ENCODE measurements around the gene CDK5.
A peak's percentile ranks its signal among the peaks of the same experiment; 100 is the strongest.

CDK5 gene

GRCh38 chr7:151082141-151083070 is 24.7 kb upstream of the CDK5 start:
- H3K4me3 ChIP-seq (ENCODE audit: low read length), result peak overlapping the region; percentile 90

DNA sequence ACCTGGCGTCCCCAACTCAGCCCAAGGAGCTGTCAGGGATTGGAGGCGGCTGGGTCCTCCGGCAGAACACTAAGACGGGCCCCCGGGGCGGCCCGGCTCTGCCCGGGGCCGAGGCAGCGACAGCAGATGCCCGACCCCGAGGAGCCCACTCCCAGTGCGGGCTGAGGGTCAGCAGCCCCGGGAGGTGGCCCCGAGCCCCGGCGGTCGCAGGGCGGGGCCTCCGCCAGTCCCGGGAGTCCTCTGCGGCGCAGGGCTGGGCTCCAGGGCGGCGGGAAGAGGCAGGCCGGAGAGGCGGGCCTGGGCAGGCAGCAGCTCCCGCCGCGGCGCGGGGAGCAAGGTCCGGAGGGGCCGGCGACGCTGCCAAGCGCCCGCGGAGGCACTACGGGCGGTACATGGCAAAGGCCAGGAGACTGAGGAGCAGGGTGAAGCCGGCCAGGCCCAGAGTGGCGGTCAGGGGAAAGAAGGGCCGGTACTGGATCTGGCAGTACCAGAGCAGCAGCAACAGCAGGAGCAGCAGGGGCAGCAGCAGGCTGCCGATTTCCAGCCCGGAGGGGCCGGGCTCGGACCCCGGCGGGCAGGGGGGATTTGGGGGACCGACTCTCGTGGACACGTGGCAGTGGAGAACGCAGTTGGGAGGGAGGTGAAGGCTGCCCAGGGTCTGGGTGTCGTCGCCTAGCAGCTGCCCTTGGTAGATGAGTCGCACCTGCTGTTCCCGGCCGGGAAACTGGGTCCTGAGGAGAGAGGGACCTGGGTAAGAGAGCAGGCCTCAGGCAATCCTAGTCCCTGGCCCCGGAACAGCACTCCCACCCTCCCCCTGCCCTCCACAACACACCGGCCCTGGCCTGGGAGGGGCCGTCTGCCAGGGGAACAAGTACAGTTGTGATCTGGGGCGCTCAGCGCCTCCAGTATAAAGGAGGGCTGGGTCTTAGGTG is 23.7 kb upstream of the CDK5 start:
- peak overlapping the region; percentile 29; the same call in 1 of the 2 replicates for H3K4me3 ChIP-seq (ENCODE audit: low read length)
- TF ChIP-seq ZNF274 (IDR thresholded peaks at IDR 0.05; ENCODE audit: low read depth, low read length), result no peak

More at GRCh38 chr7:151082141-151083070, 24.7 kb upstream of the CDK5 start:
- TF ChIP-seq ZNF274 (IDR thresholded peaks at IDR 0.05; ENCODE audit: low read depth, low read length), result no peak

DNA sequence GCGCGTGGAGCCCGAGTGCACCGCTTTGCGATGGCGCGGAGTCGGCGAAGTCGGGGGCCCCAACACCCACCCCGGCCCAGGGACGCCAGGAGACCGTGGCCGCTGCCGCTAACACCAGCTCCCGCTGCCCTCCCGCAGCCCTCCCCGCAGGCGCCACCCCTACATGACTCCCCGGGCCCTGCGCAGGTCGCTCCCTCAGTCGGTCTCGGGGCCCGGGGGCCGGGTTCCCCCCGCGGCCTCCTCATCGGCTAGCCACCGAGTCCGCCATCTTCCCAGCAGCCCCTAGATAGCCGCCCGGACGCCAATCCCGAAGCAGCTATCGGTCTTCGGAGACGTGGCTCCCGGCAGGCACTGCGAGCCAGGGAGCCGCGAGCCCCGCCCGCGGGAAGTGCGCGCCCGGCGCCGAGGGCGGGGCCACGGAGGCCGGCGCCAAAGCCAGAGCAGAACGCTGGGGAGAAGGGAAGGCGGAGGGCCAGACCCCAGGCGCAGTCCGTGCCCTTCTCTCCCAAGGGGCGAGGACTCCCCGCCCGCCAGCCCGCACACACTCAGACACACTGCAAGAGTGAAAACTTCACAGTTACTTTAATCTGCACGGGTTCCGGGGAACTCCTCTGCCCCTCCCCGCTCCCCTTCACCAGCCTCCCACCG is 22.9 kb upstream of the CDK5 start, which contains the start of gene FASTK:
Gene FASTK (minus strand): TSS at position 288 of the 648 bp plus-strand sequence. CDS start 43 bp downstream, at position 245.
- H3K4me3 ChIP-seq (ENCODE audit: low read length), result peak within 1 kb of the TSS; percentile 69
- no peak for TF ChIP-seq ZNF274 (IDR thresholded peaks at IDR 0.05; ENCODE audit: low read depth, low read length)

GRCh38 chr7:151080067-151080521 is 22.4 kb upstream of the CDK5 start:
- no peak for TF ChIP-seq ZNF274 (IDR thresholded peaks at IDR 0.05; ENCODE audit: low read depth, low read length)
- peak overlapping the region; percentile 69 for H3K4me3 ChIP-seq (ENCODE audit: low read length)

- peak overlapping the region; percentile 69 for H3K4me3 ChIP-seq (ENCODE audit: low read length)
- no peak for TF ChIP-seq ZNF274 (IDR thresholded peaks at IDR 0.05; ENCODE audit: low read depth, low read length)
Measured at GRCh38 chr7:151079199-151079910, 21.7 kb upstream of the CDK5 start.

GRCh38 chr7:151078233-151079040 is 20.7 kb upstream of the CDK5 start:
- no peak overlapping the region for H3K4me3 ChIP-seq (ENCODE audit: low read length)
- TF ChIP-seq ZNF274 (IDR thresholded peaks at IDR 0.05; ENCODE audit: low read depth, low read length), result no peak

GRCh38 chr7:151077705-151078232 is 20.1 kb upstream of the CDK5 start:
- TF ChIP-seq ZNF274 (IDR thresholded peaks at IDR 0.05; ENCODE audit: low read depth, low read length), result no peak
- H3K4me3 ChIP-seq (ENCODE audit: low read length), result no peak overlapping the region

DNA sequence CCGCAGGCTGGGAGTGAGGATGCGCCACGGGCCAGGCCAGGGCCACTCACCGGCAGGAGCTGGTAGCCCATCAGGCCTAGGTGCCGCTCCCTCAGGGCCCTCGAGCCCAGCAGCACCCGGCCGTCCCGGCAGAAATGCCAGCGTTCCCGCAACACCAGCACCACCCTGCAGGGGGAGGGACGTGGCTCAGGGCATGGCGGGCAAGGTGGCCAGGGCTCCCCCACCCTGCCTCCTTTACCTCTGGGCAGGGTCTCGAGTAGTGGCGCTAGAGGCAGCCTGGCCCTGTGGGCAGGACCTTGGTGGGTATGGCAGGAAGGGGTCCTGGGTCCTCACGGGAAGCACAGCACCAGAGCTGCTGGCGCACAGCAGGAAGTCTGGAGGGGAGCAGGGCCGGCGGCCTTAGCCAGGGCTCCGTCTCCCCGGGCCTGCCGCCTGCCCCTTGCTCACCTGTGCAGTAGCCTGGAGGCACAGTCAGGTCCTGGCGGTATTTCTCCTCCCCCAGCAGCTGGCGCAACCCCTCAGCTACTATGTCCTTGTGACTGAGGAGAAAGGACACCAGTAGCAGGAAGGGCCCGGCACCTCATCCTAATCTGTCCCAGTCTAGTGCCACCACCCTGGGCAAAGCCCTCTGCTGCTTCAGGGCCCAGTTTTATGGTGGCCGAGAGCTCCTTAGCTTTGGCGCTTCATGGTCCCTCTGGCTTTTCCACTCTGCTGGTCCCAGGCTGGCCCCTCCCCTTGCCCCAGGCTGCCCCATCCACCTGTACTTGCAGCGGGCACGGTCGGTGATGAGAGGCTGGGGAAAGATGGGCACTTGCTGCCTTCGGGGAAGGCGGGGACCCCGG is 19.4 kb upstream of the CDK5 start:
- no peak overlapping the region for H3K4me3 ChIP-seq (ENCODE audit: low read length)

DNA sequence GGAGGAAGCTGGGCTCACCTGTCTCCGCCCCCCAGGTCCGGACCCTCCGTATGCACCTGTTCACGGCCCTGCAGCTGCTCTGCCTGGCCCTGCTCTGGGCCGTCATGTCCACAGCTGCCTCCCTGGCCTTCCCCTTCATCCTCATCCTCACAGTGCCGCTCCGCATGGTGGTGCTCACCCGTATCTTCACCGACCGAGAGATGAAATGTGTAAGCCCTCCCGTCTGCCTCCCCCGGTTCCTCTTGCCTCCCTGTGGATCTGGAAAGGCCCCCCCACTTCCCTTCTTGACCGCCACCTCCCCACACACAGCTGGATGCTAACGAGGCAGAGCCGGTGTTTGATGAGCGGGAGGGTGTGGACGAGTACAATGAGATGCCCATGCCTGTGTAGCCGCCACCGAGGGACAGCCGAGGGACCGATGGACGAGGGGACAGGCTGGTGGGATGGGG is 18.3 kb upstream of the CDK5 start:
- H3K4me3 ChIP-seq (ENCODE audit: low read length), result no peak overlapping the region
- TF ChIP-seq ZNF274 (IDR thresholded peaks at IDR 0.05; ENCODE audit: low read depth, low read length), result no peak

More for the DNA sequence above, 19.4 kb upstream of the CDK5 start:
- TF ChIP-seq ZNF274 (IDR thresholded peaks at IDR 0.05; ENCODE audit: low read depth, low read length), result no peak

DNA sequence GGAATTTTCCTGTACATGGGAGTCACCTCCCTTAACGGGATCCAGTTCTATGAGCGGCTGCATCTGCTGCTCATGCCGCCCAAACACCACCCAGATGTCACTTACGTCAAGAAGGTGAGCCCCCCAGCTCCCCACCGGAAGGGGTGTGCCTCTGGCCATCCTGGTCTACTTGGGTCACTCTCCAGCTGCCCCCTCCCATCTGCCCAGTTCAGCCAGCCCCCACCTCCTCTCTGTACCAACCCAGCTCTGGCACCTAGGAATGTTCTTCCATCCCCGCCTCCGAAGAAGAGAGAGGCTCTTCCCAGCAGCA is 17.9 kb upstream of the CDK5 start:
- TF ChIP-seq ZNF274 (IDR thresholded peaks at IDR 0.05; ENCODE audit: low read depth, low read length), result no peak
- H3K4me3 ChIP-seq (ENCODE audit: low read length), result no peak overlapping the region
